GM21528 (cell line): ENCODE results near the gene CFAP74.

ENCODE experiments used
- ATAC-seq: cut with Tn5 transposase; IDR thresholded peaks from one replicate; pipeline ENCODE4 v1.9.1; 2021; ENCODE audit warnings: mild to moderate bottlenecking, moderate library complexity; ENCODE audit not compliant: unreplicated experiment, low FRiP score

CFAP74 gene

DNA sequence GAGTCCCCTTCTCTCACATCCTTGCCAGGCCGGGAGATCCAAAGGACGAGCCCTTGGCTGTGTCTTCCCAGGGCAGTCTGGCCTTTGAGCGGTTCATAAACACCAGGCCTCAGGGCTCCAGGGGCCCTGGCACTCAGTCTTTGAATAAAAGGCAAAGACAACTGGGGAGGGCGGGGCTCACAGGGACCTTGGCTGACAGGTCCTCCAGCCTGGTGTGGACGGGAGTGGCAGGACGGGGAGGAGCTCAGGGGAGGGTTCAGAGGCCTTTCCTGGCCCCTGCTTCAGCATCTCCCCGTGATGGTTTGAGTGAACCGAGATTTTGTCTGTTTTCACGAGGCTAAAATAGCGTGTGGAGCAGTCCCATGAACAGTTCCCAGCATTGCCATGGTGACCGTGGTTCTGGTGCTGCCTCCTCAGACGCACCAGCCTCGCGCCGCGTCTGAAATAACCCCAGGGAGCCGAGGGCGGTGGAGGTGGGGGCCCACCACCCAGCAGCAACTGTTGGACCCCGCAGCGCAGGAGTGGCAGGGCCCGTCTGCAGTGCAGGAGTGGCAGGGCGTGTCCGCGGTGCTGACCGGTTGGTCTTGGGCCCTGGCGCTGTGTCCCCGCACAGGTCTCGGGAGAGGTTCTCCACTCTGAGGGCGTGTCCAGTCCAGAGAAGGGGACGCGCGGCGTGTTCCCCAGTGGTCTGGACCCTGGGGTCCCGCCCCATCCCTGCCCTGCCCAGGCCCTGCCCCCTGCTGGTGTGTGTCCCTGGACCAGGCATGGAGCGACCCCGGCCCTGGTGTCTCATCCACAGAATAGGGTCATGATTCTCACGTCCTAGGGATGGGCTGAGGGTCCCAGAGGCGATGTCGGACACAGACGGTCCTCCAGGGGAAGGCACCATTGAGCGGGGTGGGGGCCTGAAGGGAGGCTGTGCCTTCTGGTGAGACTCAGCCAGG, 39.5 kb upstream of the CFAP74 start:
- no peak for ATAC-seq

DNA sequence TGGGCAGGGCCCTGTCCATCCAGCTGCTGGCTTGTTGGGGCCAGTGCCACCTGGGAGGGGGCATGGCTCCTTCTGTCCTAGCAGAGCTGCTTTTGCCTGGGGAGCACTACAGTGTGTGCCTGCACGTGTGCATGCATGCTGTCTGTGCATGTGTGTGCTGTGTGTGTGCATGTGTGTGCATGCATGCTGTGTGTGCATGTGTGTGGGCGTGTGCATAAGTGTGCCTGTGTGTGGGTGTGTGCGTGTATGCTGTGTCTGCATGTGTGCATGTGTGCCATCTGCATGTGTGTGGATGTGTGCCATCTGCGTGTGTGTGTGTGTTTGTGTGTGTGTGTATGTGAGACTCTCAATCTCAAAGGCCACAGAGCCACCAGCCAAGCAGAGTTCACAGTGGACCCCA, 38.3 kb upstream of the CFAP74 start:
- no peak for ATAC-seq

- no peak for ATAC-seq
Observed at GRCh38 chr1:2041305-2041704, 37.7 kb upstream of the CFAP74 start.

DNA sequence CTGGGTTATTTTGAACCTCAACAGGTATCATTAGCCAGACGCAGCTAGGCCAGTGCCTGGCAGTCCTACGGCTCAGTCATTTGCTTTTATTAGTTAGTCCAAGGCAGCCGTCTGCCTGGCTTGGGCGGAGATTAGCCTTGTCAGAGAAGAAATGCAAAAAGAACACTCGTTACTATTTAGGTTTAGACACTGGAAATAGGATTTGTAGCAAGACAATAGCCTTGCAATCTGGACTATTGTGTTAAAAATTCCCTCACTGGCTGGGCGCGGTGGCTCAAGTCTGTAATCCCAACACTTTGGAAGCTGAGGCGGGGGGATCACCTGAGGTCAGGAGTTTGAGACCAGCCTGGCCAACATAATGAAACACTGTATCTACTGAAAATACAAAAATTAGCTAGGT, 35.7 kb upstream of the CFAP74 start:
- no peak for ATAC-seq

DNA sequence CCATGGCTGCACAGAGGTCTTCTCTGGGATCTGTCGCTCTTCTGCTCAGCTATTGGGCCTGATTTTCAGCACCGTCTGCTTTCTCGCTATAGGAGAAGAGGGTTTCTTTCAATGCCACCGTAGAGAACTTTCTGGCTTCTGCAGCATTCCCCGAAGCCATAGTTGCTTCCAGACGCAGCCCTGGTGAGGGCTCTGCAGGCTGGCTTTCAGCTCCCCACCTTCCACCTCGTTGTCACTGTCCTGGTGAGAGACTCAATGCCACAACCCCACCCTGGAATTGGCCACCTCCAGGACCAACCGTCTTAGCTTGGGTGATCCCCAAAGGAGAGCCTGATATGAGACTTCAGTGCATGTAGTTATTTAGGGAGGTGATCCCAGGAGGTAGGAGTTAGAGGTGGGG, 34.6 kb upstream of the CFAP74 start:
- ATAC-seq: no peak

GRCh38 chr1:2037314-2037979, 33.9 kb upstream of the CFAP74 start:
- no peak for ATAC-seq

DNA sequence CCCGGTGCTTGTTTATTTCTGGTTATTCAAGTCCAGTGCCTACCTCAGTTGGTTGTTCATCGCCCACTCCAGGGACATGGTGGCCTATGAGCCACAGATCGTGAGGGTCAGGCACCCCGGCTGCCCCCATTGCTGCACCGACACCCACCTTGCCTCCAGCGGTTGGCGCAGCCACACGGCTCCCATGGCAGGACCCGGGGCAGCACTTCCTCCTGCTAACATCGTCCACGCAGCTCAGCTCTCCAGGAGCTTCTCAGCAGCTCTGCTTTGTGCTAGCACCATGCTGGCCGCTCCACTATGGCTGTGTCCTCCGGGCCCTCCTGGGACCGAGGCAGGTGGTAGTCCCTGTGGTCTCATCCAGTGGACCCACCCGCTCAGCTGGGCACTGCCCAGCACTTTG, 32.7 kb upstream of the CFAP74 start:
- no peak for ATAC-seq

GRCh38 chr1:2033165-2033564, 29.6 kb upstream of the CFAP74 start:
- ATAC-seq: no peak

GRCh38 chr1:2032737-2033136, 29.2 kb upstream of the CFAP74 start:
- ATAC-seq: no peak

DNA sequence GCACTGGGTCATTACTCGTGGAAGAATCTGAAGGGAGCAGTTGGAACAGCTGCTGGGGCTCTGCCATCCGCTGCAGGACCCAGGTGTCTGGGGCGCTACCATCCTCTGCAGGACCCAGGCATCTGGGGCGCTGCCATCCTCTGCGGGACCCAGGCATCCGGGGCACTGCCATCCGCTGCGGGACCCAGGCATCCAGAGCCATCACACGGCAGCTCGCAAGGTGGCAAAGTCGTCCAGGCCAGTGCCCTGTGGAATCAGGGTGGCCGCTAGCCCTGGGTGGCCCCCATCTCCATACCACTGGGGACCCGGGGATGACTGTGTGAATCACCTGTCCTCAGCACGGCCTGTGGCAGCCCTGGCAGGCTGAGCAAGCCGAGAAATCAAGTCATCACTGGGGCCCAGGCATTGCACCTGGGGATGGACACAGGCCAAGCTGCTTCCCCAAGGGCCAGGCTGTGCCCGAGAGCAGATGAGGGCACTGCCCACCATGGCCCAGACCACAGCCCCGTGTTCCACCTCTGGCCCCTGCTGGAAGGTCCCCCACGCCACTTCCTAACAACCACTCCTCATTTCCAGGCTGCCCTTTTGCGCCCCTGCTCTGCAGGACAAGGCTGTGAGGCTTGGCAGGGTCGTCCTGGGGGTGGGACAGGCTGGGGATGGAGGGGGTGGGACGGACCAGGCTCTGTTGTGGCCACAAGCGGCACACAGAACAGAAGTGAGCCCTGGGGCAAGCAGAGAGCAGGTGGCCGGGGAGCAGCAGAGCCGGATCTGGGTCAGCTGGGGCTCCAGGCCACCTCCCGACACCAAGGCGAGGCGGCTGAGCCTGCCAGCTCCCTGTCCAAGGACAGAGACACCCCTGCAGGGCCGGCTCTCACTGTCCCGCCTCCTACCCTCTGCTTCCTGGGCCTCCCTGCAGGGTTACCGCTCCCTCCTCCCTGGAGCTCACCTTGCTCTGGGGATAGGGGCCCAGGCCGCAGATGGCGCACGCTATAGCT, 28.3 kb upstream of the CFAP74 start:
- ATAC-seq: no peak

- ATAC-seq: no peak
Observed at GRCh38 chr1:2030076-2030871, 26.7 kb upstream of the CFAP74 start.

GRCh38 chr1:2029561-2029960, 26.0 kb upstream of the CFAP74 start:
- no peak for ATAC-seq

DNA sequence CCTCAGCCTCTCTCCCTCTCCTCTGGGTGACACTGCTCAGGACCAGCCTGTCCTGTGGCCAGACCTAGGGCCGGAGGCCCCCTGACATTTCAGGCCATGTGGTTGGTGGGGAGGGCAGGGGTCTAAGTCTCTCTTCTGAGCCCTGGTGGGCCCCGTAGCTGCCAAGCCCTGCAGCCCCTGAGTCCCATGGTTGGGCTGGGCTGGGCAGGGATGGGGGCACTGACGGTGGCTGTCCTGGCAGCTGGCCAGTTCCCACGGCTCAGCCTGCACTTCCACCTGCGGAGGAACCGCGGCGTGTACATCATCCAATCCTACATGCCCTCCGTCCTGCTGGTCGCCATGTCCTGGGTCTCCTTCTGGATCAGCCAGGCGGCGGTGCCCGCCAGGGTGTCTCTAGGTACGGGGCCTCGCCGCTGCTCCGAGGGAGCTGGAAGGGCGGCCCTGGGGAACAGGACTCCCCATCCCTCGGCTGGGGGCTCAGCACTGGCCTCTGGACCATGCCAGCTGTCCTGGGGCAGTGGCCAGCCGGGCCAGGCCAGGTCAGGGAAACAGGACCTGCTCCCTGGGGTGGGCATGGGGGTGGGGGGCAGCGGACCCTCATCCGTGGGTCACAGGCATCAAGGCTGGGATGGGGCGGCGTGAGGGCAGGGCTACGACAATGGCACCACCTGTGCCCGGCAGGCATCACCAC, 25.4 kb upstream of the CFAP74 start:
- ATAC-seq: no peak

GRCh38 chr1:2027961-2028583, 24.5 kb upstream of the CFAP74 start:
- ATAC-seq: no peak

- ATAC-seq: no peak
Observed at GRCh38 chr1:2025491-2025981, 21.9 kb upstream of the CFAP74 start.

DNA sequence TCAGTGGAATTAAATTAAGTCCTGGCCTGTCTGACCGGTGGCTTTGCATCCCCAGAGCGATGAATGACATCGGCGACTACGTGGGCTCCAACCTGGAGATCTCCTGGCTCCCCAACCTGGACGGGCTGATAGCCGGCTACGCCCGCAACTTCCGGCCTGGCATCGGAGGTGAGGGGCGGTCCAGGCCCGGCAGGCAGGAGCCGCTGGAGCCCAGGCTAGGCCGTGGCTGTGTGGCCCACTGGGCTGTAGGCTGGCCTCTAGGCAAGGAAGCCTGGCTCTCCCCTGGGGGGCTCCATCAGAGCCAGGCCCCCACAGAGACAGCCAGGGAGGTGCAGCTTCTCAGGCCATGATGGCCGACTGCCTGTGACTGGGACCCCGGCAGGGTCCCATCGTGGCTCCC, 21.3 kb upstream of the CFAP74 start:
- no peak for ATAC-seq

DNA sequence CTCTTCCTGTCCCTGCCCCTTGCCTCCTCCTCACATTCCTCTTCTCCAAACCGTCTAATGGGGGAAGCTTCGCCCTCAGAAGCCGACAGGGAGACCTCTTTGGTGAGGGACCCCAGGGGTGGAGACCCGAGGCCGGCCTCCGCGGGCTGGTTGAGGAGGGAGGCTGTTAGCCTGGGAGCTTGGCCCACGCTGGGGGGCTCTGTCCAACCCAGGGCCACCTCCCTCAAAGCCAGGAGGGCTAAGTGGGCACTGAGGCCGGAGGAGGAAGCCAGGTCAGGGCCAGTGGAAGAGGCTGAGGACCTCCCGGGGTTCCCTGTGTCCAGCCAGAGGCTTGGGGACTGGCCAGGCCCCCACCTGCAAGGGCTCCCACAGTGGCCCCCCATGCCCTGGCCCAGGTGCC, 20.9 kb upstream of the CFAP74 start:
- ATAC-seq: no peak

DNA sequence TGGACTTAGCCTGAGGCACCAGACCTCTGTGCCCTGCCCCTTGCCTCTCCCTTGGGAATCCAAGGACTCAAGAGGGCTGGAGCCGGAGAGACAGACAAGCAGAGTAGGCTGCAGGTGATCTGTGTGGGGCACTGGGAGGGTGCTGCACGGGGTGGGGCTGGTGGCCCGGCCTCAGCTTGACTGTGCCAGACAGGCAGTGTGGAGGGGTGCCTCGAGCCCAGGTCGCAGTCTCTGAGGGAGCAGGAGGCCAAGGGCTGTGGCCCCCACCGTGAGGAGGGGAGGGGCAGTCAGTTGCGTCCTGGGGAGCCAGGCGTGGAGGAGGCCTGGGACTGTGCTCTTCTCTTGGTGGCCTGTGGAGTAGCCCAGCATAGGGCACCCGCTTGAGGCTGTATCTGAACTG, 19.6 kb upstream of the CFAP74 start:
- no peak for ATAC-seq
